Dedifferentiated amniotic fluid mesenchymal stem cell (primary cell): Measurements from ENCODE around the gene MYH10.
"Not testable (repeated sequence)": the region's sequence is repeated elsewhere in the genome, so short reads cannot be mapped to it uniquely, and the experiment has no call there.

Experiments
- DNase-seq: peaks from one replicate; pipeline ENCODE4 v3.0.0-alpha.2; 2016; ENCODE audit errors: extremely low spot score

Gene MYH10

DNA sequence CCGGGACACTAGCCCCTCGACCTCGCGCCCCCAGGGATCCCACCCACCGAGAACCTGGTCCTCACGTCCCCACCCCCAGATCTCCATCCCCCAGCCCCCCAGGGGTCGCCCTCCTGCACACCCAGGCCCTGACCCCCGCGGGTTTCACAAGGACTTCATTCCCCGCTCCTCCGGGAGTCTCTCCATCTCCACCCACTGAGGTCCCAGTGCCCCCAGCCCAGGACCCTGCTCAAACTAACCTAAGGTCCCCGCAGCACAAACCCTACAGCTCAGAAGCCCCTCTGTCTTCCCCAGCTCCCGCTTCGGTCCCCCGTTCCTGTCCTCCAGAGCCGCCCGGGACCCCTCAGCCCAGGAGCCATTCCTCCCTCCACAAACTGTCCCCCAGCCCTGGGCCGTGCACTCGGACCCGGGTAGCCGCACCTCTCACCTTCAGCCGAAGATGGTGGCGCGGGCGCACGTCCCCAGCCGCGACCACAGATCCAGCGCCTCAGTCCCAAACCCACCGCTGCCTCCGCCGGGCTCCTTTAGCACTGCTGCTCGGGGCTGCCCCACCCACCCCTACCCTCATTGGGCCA, at the start of gene MYH10:
TSS of gene MYH10 (minus strand) at position 499 of the 575 bp plus-strand sequence. CDS start 7,479 bp downstream, outside the sequence.
- DNase-seq = no peak

DNA sequence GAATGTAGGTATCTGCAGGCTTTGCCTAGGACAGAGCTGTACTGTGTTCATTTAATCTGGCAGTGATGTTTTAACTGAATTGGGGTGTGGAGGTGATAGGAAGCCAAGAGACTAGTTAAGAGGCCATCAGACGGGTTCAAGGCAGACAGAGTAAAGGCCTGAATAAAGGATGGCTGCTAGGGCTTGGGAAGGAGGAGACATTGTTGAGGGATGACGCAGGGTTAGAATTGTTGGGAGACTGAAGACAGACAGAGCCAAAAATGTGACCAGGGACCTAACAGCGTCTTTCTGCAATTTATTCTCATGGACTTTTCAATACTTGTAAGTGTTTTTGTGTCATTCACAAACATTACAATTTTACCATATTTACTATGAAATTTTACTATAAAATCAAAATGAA, 48.6 kb upstream of the MYH10 start:
- DNase-seq = no peak

DNA sequence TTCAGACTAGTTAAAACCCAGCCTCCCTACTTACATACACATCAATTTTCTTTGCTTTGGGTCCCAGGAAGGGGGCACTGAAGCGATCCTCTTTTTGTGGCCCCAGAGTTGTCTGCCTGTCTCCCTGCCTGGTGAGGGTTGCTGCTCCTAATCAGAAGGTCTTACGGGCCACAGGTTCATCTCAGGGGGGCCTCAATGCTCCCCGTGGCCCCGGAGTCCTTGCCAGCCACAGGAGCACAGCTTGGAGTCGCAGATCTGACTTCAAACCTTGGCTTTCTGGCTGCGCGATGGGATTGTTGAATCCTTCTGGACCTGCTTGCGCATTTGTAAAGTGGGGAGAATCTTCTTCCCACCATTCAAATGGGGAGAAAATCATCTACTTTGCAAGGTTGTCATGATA, 44.8 kb upstream of the MYH10 start:
- no peak for DNase-seq

DNA sequence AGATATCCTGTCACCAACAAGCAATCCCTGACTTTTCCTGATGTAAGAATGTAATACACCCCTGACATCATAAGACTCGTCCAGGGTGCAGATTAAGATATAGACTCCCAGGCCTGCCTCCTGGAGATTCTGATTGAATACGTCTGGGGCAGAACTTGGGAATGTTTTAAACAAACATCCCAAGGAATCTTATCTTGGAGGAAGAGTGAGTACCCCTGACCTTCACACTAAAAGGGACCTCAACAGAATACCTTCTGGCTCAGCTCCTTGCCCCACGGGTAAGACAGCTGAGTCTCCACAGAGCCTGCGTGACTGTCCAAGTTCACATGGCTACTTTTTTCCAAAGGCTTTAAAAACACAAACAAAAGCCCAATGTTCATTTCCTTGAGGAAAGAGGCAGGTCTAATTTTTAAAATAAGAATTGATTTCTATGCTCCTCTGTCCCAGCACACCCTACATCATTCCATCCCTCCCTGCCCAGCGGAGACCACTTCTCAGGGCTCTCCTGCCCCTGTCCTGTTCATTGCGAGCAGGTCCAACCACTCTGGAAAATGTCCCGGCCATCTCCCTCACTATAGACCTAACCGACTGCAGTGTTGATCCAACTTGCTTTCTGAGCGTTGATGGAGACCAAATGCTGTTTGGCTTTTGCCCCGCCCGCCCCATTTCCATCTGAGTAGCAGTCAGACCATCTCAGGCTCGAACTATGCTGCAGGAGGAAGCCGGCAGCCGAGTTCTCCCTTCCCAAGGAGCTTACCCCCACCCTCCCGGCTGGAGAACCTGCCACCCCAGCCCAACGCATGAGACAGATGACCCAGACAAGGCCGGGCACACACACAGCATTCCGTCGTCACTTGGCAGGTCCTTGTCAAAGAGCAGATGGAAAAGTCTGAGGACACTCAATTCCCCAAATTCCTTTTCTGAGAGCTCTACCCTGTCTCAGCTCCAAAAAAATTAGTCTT, 44.1 kb upstream of the MYH10 start:
- DNase-seq = no peak

DNA sequence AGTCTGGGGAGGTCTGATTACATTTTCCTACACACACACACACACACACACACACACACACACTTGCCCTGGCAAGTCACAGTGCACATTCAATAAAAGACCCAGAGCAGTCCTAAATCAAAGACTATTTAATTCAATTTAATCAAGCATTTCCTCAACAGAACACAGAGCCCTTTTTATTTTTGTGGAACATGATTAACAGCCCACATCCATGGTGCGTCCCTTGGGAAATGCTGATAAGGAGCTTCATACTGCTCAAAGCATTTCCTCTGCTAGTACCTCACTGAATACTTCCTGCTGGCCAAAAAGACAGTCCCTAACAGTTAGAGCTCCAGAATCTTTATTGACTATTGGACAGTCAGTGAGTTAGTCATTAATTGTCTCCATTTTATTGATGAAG, 43.1 kb upstream of the MYH10 start:
- no peak for DNase-seq

DNA sequence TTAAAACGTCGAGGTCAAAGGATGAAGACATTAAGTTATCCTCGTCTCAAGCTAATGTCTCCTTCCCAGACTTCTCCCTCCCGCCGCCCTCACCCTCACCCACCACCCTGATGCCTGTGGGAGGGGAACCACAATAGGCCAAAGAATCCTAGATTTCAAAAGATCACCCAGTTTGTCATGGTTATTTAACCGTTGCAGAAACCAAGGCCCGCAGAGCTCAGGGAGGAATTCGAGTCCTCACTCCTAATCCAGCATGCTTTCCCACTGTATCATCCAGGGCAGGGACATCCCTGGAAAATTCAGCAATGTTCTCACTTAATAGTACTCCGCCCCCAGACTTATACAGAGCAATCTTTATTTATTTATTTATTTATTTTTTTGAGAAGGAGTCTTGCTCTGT, 41.8 kb upstream of the MYH10 start:
- DNase-seq = no peak

DNA sequence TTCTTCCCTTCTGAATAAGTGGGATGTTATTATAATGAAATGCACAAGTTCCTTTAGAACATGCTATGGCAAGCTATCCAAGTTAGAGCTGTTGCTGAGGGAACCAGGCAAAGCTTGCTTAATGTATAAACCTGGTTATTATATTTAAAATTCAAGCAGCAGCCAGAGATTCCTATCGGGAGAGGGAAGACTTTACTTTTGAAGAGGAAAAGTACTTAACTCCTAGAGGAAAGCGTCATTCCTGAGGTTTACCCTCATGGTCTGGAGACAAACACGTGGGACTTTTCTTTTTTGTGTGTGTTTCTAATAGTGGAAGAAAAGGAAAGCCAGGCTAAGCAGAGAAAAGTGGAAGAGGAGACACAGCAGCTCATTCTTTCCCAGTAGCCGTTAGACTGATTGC, 39.9 kb upstream of the MYH10 start:
- no peak for DNase-seq

DNA sequence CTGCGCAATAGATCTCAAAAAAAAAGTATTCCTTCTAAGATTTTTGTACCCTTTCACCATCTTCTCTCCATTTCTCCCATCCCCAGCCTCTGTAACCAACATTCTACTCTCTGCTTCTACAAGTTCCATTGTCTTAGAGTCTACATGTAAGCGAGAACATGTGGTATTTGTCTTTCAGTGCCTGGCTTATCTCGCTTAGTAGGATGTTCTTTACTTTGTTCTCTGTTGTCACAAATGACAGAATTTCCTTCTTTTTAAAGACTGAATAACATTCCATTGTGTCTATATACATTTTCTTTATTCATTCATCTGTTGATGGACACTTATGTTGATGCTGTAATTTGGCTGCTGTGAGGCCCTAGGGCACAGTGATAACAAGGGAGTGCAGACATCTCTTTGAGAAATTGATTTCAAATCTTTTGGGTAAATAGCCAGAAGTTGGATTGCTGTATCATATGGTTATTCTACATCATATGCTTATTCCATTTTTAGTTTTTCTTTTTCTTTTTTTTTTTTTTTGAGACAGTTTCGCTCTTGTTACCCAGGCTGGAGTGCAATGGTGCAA, 37.7 kb upstream of the MYH10 start:
- no peak for DNase-seq

DNA sequence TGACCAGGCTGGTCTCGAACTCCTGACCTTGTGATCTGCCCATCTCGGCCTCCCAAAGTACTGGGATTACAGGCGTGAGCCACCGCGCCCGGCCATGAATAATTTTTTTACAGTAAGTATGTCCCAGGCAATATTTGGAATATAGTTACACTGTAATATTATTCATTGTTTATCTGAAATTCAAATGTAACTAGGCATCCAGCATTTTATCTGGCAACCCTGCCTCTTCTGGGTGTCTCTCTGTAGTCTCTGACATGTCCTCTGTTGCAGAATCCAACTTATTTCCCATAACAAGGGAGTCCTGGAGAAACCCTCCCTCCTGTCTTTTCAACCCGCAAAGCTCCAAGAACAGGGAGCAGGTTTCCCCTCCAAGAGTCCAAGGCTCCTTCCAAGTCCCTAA, 36.9 kb upstream of the MYH10 start:
- no peak for DNase-seq

DNA sequence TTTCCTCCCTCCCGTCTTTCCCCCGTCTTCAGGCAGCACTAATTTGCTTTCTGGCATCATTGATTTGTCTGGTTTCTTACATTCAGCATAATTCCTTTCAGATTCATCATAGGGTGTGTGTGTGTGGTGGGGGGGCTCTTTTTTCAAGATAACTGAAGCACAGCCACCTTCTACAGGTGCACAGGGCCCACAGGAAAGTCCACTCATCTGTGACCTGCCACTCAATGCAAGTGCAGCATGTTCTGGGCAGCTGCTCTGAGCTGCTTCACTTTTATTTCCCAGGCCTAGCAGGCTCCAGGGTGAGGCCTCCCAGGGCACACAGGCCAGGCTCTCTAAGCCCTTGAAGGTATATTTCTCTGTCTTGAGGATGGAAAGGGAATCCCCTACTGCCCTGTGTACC, 35.2 kb upstream of the MYH10 start:
- no peak for DNase-seq

DNA sequence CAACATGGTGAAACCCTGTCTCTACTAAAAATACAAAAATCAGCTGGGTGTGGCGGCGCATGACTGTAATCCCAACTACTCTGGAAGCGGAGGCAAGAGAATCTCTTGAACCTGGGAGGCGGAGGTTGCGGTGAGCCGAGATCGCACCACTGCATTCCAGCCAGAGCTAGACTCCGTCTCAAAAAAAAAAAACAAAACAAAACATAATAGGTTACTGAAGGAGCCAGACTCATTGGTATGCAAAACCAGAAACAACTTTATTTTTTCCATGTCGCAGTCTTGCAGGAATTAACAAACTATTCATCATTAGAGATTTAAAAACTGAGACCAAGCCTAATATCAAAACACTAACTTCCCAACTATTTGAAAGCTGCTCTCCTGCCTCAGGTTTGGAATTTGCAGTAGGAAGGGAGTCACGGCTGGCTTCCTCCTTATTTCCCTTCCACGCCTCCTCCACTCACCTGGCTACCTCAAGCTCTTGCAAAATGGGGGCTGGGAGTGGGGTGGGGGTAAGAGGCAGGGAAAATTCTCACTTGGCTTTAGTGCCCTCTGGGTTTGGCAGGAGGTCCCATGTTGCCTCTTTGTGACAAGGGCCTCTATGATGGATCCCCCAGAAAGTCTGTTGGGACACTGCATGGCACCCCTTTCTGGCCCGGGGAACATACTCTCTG, 34.1 kb upstream of the MYH10 start:
- no peak for DNase-seq

DNA sequence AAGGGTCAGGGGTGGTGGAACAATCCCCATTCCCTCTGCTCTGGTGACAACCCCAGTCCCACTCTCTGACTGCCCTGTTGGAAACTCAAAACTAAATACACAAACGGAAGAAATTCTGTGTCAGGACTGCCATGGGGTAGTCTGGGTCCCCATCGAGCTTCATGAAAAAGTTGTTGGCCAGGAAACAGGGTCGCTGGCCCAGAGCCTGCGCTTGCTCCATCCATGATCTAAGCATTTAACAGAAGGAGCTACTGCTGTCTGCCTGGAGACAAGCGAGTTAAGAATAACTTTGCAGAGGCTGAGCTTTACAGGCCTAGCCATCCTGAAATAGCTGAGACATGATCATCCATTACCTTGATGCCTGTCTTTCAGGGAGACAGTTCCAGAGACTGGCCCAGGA, 32.4 kb upstream of the MYH10 start:
- no peak for DNase-seq

DNA sequence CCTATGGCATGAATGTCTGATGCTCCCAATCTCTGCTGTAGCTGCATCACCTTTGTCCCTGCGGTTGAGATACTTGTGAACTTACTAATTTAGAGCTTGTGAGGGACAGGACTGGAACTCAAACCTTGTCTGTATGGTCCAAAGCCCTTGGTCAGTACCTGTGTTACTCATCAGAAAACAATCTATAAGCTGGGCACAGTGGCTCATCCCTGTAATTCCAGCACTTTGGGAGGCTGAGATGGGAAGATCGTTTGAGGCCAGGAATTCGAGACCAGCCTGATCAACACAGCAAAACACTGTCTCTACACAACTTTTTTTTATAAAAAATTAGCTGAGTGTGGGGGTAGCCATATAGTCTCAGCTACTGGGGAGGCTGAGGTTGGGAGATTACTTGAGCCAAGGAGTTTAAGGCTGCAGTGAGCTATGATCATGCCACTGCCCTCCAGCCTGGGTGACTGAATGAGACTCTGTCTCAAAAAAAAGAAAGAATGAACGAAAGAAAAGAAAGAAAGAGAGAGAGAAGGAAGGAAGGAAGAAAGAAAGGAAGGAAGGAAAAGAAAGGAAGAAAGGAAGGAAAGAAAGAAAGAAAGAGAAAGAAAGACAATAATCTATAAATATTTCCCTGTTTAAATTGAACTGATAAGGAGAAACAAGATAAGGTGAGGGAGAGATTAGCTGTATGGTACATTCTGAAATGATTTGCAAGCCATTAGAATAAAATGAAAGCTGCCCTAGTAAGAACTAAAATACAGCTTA, 31.7 kb upstream of the MYH10 start:
- DNase-seq = no peak

DNA sequence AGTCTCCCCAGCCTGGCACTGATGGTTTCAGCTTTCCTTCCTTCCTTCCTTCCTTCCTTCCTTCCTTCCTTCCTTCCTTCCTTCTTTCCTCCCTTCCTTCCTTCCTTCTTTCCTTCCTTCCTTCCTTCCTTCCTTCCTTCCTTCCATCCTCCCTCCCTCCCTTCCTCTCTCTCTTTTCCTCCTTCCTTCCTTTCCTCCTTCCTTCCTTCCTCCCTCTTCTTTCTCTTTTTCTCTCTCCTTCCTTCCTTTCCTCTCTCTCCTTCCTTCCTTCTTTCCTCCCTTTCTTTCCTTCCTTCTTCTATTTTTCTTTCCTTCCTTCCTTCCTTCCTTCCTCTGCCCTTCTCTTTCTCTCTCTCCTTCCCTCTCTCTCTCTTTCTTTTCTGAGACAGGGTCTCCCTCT, 30.2 kb upstream of the MYH10 start:
- not testable (repeated sequence) for DNase-seq

DNA sequence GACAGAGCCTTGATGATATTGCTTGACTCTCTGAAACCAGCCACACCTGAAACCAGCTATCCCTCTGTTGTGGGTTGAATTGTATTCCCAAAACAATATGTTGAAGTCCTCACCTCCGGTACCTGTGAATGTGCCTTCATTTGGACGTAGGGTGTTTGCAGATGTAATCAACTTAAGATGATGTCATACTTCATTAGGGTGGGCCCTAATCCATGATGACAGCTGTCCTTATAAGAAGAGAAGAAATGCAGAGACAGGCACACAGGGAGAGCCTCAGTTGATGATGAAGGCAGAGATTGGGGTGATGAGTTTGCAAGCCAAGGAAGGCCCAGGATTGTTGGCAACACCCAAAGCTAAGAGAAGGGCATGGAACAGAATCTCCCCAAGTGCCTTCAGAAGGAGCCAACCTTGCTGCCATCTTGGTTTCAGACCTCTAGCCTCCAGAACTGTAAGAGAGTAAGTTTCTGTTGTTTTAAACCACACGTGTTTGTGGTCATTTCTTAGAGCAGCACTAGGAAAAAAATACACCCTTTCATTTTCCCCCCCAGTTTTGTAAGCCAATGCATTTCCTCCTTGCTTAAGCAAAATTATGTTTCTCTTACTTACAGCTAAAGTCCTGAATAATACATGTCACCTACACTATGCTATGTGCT, 29.4 kb upstream of the MYH10 start:
- no peak for DNase-seq

DNA sequence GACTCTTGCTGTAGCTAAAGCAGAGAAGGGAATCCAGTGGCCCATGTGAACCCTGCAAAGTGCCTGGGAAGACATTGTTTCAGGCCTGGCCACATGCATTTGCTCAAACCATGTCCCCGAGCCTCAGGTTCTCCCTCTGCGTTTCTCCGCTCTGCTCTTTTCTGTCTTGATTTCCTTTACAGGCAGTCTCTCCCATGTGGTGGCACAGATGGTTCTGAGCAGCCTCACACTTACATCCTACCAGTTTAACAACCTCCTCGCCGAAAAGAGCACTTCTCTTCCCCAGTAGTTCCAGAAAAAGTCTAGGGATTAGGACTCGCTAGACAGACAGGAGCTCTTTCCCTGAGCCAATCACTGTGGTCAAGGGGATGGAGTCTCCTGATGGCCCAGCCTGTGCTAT, 28.3 kb upstream of the MYH10 start:
- no peak for DNase-seq

DNA sequence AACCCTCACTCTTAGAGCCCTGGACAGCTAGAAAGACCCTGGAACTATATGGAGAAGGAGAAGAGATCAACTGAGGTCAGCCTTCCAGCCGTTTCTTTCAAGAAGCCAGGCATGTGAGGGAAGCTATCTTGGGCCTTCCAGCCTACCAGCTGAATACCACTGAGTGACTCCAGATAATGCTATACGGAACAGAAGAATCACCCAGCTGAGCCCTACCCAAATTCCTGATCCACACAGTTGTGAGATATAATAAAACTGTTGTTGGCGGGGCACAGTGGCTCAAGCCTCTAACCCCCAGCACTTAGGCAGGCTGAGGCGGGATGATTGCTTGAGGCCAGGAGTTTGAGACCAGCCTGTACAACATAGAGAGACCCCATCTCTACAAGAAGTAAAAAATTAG, 26.2 kb upstream of the MYH10 start:
- no peak for DNase-seq

DNA sequence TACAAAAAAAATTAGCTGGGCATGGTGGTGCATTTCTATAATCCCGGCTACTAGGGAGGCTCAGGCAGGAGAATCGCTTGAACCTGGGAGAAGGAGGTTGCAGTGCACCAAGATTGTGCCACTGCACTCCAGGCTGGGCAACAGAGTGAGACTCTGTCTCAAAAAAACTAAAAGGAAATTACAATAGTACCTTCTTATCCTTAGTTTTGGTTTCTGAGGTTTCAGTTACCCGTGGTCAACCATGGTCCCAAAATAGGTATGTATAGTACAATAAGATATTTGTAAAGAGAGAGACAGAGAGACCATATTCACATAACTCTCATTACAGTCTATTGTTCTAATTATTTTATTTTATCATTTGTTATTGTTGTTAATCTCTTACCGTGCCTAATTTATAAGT, 24.3 kb upstream of the MYH10 start:
- no peak for DNase-seq

DNA sequence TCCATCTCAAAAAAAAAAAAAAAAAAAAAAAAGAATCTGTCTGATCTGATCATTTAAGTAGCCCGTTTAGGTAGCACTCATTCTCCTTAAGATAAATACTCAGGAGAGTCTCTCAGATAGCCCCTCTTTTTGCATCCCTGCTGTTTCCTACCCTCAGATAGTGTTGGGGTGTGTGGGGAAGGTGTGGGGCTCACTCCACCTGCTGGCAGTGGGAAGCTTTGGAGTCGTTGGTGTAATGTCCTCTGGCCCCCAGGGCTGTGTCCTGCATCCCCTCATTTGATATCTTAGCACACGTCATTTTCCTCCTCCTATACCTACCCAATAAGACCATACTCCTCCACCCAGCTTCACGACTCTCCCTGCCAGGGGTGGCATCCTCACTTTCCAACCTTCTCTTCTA, 20.5 kb upstream of the MYH10 start:
- no peak for DNase-seq

DNA sequence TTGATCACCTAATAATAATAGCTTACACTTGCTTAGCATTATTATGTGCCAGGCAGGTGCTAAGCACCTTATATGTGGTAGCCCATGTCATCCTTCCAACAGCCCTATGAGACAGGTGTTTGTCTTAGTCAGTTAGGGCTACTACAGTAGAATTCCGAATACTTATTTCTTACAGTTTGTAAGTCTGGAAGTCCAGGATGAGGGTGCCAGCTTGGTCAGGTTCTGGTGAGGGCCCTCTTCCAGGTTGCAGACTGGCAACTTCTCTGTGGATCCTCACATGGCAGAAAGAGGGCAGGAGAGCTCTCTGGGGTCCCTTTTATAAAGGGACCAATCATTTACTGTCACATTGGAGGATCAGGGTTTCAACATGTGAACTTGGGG, 19.6 kb upstream of the MYH10 start:
- no peak for DNase-seq
